Choroid plexus epithelial cell (primary cell): ENCODE measurements around the gene TIMM9.

Experiments
- DNase-seq: peaks from one replicate; pipeline ENCODE4 v3.0.0-alpha.2; 2010; ENCODE audit warnings: low read depth
- H3K4me3 ChIP-seq: 2 replicates; pipeline ENCODE4 v1.5.1; 2011; ENCODE audit warnings: low read depth, mild to moderate bottlenecking, control low read depth, low read length, moderate library complexity
- TF ChIP-seq, protein P1 (sequence below): conservative IDR thresholded peaks from 2 replicates; pipeline ENCODE4 v1.5.1; 2011; ENCODE audit warnings: low read depth, mild to moderate bottlenecking, control low read depth, inconsistent platforms, low read length, moderate library complexity

TIMM9 gene, protein sequence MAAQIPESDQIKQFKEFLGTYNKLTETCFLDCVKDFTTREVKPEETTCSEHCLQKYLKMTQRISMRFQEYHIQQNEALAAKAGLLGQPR

DNA sequence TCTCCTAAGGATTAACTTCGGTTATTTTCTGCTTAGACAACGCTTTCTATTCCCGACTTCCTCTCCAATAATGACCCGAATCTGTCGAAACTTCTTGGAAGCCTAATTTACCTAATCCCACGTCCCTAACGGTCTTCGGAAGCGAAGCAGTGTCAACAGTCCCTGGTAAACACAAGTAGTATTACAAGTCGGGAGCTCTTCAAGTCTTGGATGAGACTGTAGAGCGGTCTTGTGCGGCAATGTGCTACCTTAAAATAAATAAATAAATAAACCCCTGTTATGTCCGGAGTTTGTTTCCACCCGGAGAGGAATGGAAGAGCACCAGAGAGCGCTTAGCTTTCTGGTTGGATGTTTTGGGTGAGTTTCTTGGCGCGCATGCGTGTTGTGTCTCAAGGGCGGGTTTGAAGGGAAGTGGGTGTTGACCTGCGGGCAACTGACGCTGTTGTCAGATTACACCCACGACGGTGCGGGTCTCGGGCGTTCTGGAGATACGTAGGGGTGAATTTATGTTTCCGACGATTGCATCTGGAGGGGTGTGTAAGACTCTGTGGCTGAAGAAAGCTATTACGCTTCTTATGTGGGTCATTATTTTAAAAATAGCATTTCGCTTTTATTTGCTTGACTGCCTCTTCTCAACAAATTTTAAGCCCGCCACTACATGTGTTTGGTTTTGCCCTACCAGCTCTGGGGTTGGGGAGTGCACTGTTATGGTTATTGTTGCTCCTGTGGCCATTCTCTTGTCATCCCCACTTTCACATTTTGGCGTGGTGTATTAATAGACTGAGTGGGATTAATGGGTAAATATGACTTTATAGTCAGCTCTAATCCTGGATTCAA, at the start of gene TIMM9, which contains the start of gene KIAA0586:
Gene TIMM9, minus strand, starts transcription at position 251 of the 837 bp plus-strand sequence. CDS start 15,586 bp downstream, outside the sequence.
Gene KIAA0586, plus strand, starts transcription at position 439 of the 837 bp plus-strand sequence. CDS start 546 bp downstream, outside the sequence.
- TF ChIP-seq, protein P1, sequence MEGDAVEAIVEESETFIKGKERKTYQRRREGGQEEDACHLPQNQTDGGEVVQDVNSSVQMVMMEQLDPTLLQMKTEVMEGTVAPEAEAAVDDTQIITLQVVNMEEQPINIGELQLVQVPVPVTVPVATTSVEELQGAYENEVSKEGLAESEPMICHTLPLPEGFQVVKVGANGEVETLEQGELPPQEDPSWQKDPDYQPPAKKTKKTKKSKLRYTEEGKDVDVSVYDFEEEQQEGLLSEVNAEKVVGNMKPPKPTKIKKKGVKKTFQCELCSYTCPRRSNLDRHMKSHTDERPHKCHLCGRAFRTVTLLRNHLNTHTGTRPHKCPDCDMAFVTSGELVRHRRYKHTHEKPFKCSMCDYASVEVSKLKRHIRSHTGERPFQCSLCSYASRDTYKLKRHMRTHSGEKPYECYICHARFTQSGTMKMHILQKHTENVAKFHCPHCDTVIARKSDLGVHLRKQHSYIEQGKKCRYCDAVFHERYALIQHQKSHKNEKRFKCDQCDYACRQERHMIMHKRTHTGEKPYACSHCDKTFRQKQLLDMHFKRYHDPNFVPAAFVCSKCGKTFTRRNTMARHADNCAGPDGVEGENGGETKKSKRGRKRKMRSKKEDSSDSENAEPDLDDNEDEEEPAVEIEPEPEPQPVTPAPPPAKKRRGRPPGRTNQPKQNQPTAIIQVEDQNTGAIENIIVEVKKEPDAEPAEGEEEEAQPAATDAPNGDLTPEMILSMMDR, result no peak
- DNase-seq, result peak; percentile 99
- H3K4me3 ChIP-seq, result peak within 1 kb of the TSS; percentile 74

DNA sequence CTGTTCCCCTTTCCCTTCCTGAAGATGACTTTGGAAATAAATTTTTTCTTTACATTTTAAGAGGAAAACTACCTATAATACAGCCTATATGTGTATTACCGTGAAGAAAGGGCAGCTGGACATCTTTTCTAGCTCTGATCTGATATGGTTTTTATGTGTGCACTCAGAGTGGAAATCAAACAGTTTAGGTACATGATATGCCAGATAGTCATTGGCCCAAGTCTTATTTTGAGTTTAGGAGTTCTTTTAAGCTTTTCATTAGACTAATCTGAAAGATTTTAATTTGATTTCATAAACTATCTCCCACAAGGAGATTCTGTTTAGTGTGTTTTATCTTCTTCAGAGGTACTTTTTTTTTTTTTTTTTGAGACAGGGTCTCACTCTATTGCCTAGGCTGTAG, 49.0 kb upstream of the TIMM9 start:
- no peak overlapping the region for H3K4me3 ChIP-seq
- no peak for DNase-seq
- TF ChIP-seq, protein P1, result no peak

DNA sequence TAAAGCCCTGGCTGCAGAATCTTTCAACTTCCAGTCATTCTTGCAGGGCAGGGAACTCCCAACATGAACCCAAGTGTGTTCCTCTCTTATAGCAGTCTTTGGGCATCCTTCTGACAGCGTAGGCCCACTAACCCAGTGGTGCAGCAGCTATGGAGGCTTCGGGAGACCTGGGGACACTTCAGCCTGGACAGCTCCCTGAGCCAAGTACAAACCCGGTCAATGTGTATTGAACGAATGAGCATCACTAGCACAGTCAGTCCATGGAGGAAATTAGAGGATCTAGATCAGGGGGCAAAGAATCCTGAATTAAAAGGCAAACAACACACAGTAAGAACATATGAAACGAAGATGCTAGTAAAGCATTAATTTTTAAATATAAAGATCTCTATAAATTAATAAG, 42.0 kb upstream of the TIMM9 start:
- H3K4me3 ChIP-seq, result no peak overlapping the region
- no peak for DNase-seq
- TF ChIP-seq, protein P1, result no peak

DNA sequence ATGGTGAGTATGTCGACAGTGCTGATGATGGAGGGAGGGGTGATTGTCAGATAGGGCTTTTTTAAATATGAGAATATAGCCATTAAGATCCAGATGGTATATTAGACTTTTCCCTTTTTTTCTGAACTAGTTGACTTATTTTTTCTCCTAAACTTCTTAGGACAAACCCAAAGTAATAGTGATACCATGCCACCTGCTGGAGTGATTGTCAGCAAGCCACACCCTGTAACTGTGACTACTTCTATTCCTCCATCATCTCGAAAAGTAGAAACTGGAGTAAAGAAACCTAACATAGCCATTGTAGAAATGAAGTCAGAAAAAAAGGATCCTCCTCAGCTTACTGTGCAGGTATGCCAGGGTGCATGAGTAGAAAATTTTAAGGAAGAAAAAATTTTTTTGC, 40.2 kb upstream of the TIMM9 start:
- no peak for DNase-seq
- TF ChIP-seq, protein P1, result no peak
- H3K4me3 ChIP-seq, result no peak overlapping the region

DNA sequence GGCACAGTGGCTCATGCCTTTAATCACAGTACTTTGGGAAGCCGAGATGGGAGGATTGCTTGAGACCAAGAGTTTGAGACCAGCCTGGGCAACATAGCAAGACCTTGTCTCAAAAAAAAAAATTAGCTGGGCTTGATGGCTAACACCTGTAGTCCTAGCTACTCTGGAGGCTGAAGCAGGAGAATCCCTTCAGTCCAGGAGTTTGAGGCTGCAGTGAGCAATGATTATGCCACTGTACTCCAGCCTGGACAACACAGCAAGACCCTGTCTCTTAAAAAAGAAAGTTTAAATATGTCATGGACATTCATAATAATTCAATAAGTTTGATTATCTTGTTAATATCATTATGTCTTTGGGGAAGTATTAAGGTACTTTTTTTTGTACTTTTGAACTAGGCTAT, 39.1 kb upstream of the TIMM9 start:
- H3K4me3 ChIP-seq, result no peak overlapping the region
- DNase-seq, result no peak
- TF ChIP-seq, protein P1, result no peak

DNA sequence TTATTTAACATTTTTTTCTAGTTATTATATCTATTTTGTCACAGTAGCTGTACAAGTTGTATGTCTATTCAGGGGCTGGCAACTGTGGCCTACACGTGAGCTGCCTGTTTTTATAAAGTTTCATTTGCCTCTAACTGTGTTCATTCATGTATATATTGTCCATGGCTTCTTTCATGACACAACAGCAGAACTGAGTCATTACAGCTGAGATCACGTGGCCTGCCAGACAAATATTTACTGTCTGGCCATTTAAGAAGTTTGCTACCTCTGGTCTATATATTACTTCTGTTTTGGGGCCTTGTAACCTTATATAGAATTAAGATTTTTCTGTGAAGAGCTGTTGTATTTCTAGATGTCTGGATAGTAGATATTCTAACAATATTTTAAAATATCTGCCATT, 38.1 kb upstream of the TIMM9 start:
- H3K4me3 ChIP-seq, result no peak overlapping the region
- peak; percentile 61 for DNase-seq
- TF ChIP-seq, protein P1, result no peak
